GM12873 (cell line): ENCODE data around the gene ELF1.

Experiments
- TF ChIP-seq, protein P1 (sequence below): IDR thresholded peaks from 2 replicates; pipeline ENCODE4 v1.5.1; 2012; ENCODE audit warnings: low read depth, mild to moderate bottlenecking, moderate library complexity, low read length, control low read depth; ENCODE audit not compliant: insufficient read depth; ENCODE audit errors: missing control alignments

Gene ELF1

DNA sequence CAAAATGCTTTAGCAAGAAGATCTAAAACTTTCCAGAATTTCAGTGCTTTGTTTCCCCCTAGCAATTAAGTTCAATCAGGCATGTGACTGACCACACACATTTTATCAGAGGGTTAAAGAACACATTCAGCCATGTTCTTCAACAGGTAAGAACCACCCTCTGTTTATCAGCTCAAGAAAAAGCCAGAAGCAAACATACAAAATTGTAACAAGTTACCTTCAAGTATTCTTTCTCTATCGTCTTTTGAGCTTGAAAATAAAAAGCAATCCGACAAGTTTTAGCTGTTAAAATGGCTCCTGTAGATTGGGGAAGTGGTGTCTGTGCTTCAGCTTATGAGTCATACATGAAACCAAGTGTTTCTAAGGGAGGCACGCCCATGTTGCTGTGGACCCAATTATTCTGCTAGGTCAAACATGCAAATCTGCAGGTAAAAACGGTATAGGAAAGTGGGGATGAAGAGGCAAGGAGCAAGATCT lies at the start of gene ELF1:
ELF1 (minus strand) TSS at position 306 of the 477 bp plus-strand sequence. CDS start 37,262 bp downstream, outside the sequence.
- TF ChIP-seq, protein P1, sequence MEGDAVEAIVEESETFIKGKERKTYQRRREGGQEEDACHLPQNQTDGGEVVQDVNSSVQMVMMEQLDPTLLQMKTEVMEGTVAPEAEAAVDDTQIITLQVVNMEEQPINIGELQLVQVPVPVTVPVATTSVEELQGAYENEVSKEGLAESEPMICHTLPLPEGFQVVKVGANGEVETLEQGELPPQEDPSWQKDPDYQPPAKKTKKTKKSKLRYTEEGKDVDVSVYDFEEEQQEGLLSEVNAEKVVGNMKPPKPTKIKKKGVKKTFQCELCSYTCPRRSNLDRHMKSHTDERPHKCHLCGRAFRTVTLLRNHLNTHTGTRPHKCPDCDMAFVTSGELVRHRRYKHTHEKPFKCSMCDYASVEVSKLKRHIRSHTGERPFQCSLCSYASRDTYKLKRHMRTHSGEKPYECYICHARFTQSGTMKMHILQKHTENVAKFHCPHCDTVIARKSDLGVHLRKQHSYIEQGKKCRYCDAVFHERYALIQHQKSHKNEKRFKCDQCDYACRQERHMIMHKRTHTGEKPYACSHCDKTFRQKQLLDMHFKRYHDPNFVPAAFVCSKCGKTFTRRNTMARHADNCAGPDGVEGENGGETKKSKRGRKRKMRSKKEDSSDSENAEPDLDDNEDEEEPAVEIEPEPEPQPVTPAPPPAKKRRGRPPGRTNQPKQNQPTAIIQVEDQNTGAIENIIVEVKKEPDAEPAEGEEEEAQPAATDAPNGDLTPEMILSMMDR: no peak

DNA sequence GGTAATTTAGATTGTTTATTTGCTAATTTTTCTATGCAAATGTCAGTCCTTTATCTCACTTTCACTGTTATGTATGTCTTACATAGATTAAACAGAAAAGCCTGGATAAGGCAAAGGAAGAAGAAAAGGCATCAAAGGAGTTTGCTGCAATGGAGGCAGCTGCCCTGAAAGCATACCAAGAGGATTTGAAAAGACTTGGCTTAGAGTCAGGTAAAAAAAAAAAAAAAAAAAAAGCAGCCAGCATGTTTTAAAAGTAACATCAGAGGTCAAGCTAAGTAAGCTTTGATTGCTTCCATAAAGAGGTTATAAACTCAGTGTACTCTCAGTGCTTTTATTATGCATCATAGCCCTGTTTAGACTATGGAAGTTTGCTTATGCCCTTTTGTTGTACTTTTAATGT lies 46.0 kb upstream of the ELF1 start:
- TF ChIP-seq, protein P1: no peak

DNA sequence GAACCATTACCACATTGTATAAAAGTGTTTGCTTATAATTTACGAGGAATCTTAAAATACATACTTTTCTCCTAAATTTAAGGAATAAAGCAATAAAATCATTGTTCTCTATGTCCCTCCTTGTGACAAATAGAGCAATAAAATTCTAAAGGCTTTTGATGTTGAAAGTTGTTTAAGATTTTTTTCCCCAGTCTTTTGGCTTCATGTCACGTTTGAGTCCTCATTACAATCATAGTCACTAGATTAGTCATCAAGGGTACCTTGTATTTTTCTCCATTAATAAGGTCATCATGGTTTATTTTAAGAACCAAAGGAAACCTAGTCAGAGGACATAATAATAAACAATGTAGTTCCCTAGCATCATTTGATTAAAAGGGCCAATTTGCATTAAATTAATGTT lies 45.4 kb upstream of the ELF1 start:
- TF ChIP-seq, protein P1: no peak

GRCh38 chr13:41061914-41062837 lies 43.1 kb upstream of the ELF1 start:
- TF ChIP-seq, protein P1: no peak

GRCh38 chr13:41061075-41061913 lies 42.2 kb upstream of the ELF1 start, which contains the start of gene WBP4:
TSS of gene WBP4 (plus strand) at chr13:41061509. CDS start at chr13:41061674, 165 bp downstream.
- TF ChIP-seq, protein P1: peak; percentile 10

GRCh38 chr13:41060724-41061074 lies 41.6 kb upstream of the ELF1 start:
- TF ChIP-seq, protein P1: no peak
